SK-N-SH (cell line): ENCODE results near the gene ANGPTL4.
"Not testable (repeated sequence)": the region's sequence is repeated elsewhere in the genome, so short reads cannot be mapped to it uniquely, and the experiment has no call there.

Source experiments
- EP300 ChIP-seq, 2 experiments: IDR thresholded peaks; 2 replicates each; pipeline versions ENCODE4 v1.4.0 to v1.6.1; 2012; ENCODE audit warnings: borderline replicate concordance in 1 of 2, low read depth in 1 of 2, low read length in 1 of 2
- TF ChIP-seq, protein P1 (sequence below): fragments of 150-350 bp; IDR thresholded peaks from 2 replicates; pipeline ENCODE4 v1.6.1; 2017; ENCODE audit warnings: antibody characterized with exemption, low read length, low read depth, borderline replicate concordance

DNA sequence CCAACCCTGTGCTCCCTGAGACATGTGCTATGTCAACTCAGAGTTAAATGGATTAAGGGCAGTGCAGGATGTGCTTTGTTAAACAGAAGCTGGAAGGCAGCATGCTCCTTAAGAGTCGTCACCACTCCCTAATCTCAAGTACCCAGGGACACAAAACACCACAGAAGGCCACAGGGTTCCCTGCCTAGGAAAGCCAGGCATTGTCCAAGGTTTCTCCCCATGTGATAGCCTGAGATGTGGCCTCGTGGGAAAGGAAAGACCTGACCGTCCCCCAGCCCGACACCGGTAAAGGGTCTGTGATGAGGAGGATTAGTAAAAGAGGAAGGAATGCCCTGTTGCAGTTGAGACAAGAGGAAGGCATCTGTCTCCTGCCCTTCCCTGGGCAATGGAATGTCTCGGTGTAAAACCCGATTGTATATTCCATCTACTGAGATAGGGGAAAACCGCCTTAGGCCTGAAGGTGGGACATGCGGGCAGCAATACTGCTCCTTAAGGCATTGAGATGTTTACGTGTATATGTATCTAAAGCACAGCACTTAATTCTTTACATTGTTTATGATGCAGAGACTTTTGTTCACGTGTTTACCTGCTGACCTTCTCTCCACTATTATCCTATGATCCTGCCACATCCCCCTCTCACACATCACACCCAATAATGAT lies 48.8 kb upstream of the ANGPTL4 start:
- TF ChIP-seq EP300 (IDR thresholded peaks at IDR 0.05; ENCODE audit: borderline replicate concordance in 1 of 2, low read depth in 1 of 2, low read length in 1 of 2), result not testable (repeated sequence)
- TF ChIP-seq, protein P1, sequence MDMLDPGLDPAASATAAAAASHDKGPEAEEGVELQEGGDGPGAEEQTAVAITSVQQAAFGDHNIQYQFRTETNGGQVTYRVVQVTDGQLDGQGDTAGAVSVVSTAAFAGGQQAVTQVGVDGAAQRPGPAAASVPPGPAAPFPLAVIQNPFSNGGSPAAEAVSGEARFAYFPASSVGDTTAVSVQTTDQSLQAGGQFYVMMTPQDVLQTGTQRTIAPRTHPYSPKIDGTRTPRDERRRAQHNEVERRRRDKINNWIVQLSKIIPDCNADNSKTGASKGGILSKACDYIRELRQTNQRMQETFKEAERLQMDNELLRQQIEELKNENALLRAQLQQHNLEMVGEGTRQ, result not testable (repeated sequence)
